ENCODE results near the gene APP.

GRCh38 chr21:25850126-25850842, 320.3 kb downstream of the APP start:
- no peak for TF ChIP-seq POLR2AphosphoS5 (IDR thresholded peaks at IDR 0.05; ENCODE audit: low read depth)
- no peak for TF ChIP-seq CTCF (IDR thresholded peaks at IDR 0.05; ENCODE audit: insufficient read depth, low read length)
- TF ChIP-seq SPI1 (IDR thresholded peaks at IDR 0.05; ENCODE audit: borderline replicate concordance, low read depth) = no peak
- TF ChIP-seq REST (IDR thresholded peaks at IDR 0.05; ENCODE audit: insufficient replicate concordance, low read depth) = no peak
- TF ChIP-seq GABPA (IDR thresholded peaks at IDR 0.05; ENCODE audit: low read depth) = no peak
